Keratinocyte (primary cell): Measurements from ENCODE around the gene MAGI2. TPM values are rescaled to one million over a fixed set of nuclear protein-coding genes. Genes with fewer than 3 reads are reported as not detected.

Source experiments
- DNase-seq: peaks from one replicate; pipeline ENCODE4 v3.0.0-alpha.2; 2011; ENCODE audit warnings: low read depth, missing footprints, low spot score
- FAIRE-seq: peaks from 2 replicates; lab custom pipeline; 2011; peaks lifted over from hg19 to GRCh38; lab: Jason Lieb, UNC
- H2AFZ ChIP-seq: 2 replicates; pipeline ENCODE4 v1.6.0; 2012; ENCODE audit warnings: low read length, control low read depth, inconsistent platforms; ENCODE audit not compliant: control insufficient read depth
- H3K27ac ChIP-seq: 2 replicates; pipeline ENCODE4 v1.5.1; 2011; ENCODE audit warnings: low read length; ENCODE audit not compliant: control insufficient read depth, insufficient read depth
- H3K27me3 ChIP-seq: 3 replicates; pipeline ENCODE4 v1.6.0; 2011; ENCODE audit warnings: low read length; ENCODE audit not compliant: control insufficient read depth, insufficient read depth; ENCODE audit errors: extremely low read depth
- H3K36me3 ChIP-seq, 2 experiments: 2 replicates in 1 of 2; 3 replicates in 1 of 2; pipeline ENCODE4 v1.5.1; 2011; ENCODE audit warnings: low read length in 2 of 2, mild to moderate bottlenecking in 1 of 2; ENCODE audit not compliant: control insufficient read depth in 2 of 2, insufficient read depth in 2 of 2; ENCODE audit errors: extremely low read depth in 1 of 2
- H3K4me1 ChIP-seq: 3 replicates; pipeline ENCODE4 v1.5.1; 2011; ENCODE audit warnings: low read length; ENCODE audit not compliant: control insufficient read depth, insufficient read depth; ENCODE audit errors: extremely low read depth
- H3K4me2 ChIP-seq: 3 replicates; pipeline ENCODE4 v1.6.0; 2011; ENCODE audit warnings: low read depth, low read length; ENCODE audit not compliant: control insufficient read depth, insufficient read depth; ENCODE audit errors: extremely low read depth
- H3K4me3 ChIP-seq, 3 experiments: fragments of 200-600 bp in 1 of 3; sonication (generic) in 1 of 3; 2 replicates in 2 of 3; 3 replicates in 1 of 3; pipeline ENCODE4 v1.5.1; 2011 to 2016; ENCODE audit warnings: low read length in 3 of 3, mild to moderate bottlenecking in 3 of 3, control low read depth in 2 of 3, inconsistent platforms in 1 of 3, low read depth in 1 of 3, mixed read lengths in 1 of 3, mixed run types in 1 of 3, moderate library complexity in 1 of 3; ENCODE audit not compliant: control insufficient read depth in 2 of 3, insufficient read depth in 2 of 3; ENCODE audit errors: extremely low read depth in 1 of 3
- H3K79me2 ChIP-seq: 2 replicates; pipeline ENCODE4 v1.6.0; 2012; ENCODE audit warnings: low read length; ENCODE audit not compliant: control insufficient read depth, insufficient read depth
- H3K9ac ChIP-seq: 3 replicates; pipeline ENCODE4 v1.6.0; 2011; ENCODE audit warnings: low read length; ENCODE audit not compliant: control insufficient read depth, insufficient read depth; ENCODE audit errors: extremely low read depth
- H3K9me1 ChIP-seq: 3 replicates; pipeline ENCODE4 v1.6.0; 2011; ENCODE audit warnings: low read length; ENCODE audit not compliant: control insufficient read depth, insufficient read depth; ENCODE audit errors: extremely low read depth
- H3K9me3 ChIP-seq: 2 replicates; pipeline ENCODE4 v1.5.1; 2012; ENCODE audit warnings: low read depth, low read length; ENCODE audit not compliant: control insufficient read depth
- H4K20me1 ChIP-seq: 3 replicates; pipeline ENCODE4 v1.6.0; 2011; ENCODE audit warnings: low read length; ENCODE audit not compliant: control insufficient read depth, insufficient read depth; ENCODE audit errors: extremely low read depth
- CTCF ChIP-seq, 3 experiments: IDR thresholded peaks in 1 of 3; conservative IDR thresholded peaks in 1 of 3; optimal IDR thresholded peaks in 1 of 3; 2 replicates in 2 of 3; 3 replicates in 1 of 3; pipeline versions ENCODE3 to v1.5.1; 2011; ENCODE audit warnings: low read length in 3 of 3, mild to moderate bottlenecking in 3 of 3, moderate library complexity in 2 of 3, control low read depth in 1 of 3, inconsistent platforms in 1 of 3; ENCODE audit not compliant: insufficient read depth in 2 of 3; ENCODE audit errors: extremely low read depth in 1 of 3
- EZH2 ChIP-seq: IDR thresholded peaks from one replicate; pipeline ENCODE4 v1.6.1; 2012; ENCODE audit warnings: inconsistent platforms, mild to moderate bottlenecking, low read length, moderate library complexity
- dilution Hi-C: fragments of 300-500 bp; cut with MboI; formaldehyde crosslinking; loops from one replicate; pipeline ENCODE4 v1.7.0; 2020; ENCODE audit warnings: low sequenced_read_pairs; ENCODE audit not compliant: extremely low pct_ligation_motif_present
- polyA plus RNA-seq, 5 experiments: library from polyadenylated mRNA; depleted of rRNA in 3 of 5; stranded (reverse) in 3 of 5; stranded (forward) in 1 of 5; unstranded in 1 of 5; fragments of >200 nt; gene quantifications; 1 replicate in 1 of 5; 2 replicates in 3 of 5; 3 replicates in 1 of 5; pipeline versions ENCODE4 v1.2.1 to v1.2.3, GENCODE V29; 2011 to 2012; ENCODE audit warnings: missing spikeins in 2 of 5, low read depth in 1 of 5, low replicate concordance in 1 of 5

MAGI2 gene
- polyA plus RNA-seq, 1 donor (not counting 4 experiments of a cell fraction or from before 2014, with no cell fraction given), result 0.07 TPM

GRCh38 chr7:77979219-77979618, 1474.2 kb downstream of the MAGI2 start:
- Histone ChIP-seq H3K9me1 (no peaks in the 10 kb centered on the region), H3K4me2 (no peak overlapping the region), H2AFZ (no peak overlapping the region), H3K4me1 (no peaks in the 10 kb centered on the region), H3K36me3 (no peaks in the 10 kb centered on the region), H3K4me3 (no peak overlapping the region), H3K79me2 (no peaks in the 10 kb centered on the region), H3K27ac (no peak overlapping the region), H3K9ac (no peak overlapping the region), H4K20me1 (no peaks in the 10 kb centered on the region), H3K9me3 (no peaks in the 10 kb centered on the region), H3K27me3 (no peaks in the 10 kb centered on the region)
- FAIRE-seq (no peak), DNase-seq (no peak)
- TF ChIP-seq CTCF (optimal IDR thresholded peaks at IDR 0.05 in 1 of 3, IDR thresholded peaks at IDR 0.05 in 1 of 3, conservative IDR thresholded peaks at IDR 0.05 in 1 of 3; ENCODE audit: extremely low read depth in 1 of 3, insufficient read depth in 2 of 3, low read length in 3 of 3) (no peak), EZH2 (no peak)
- dilution Hi-C loops, result no loop called here

- Histone ChIP-seq H3K9me1 (no peaks in the 10 kb centered on the region), H3K27ac (no peak overlapping the region), H3K9me3 (no peaks in the 10 kb centered on the region), H2AFZ (no peak overlapping the region), H3K4me3 (no peak overlapping the region), H4K20me1 (no peaks in the 10 kb centered on the region), H3K4me1 (no peaks in the 10 kb centered on the region), H3K36me3 (no peaks in the 10 kb centered on the region), H3K4me2 (no peak overlapping the region), H3K9ac (no peak overlapping the region), H3K79me2 (no peaks in the 10 kb centered on the region), H3K27me3 (no peaks in the 10 kb centered on the region)
- no peak for TF ChIP-seq EZH2
- no peak for TF ChIP-seq CTCF (optimal IDR thresholded peaks at IDR 0.05 in 1 of 3, IDR thresholded peaks at IDR 0.05 in 1 of 3, conservative IDR thresholded peaks at IDR 0.05 in 1 of 3; ENCODE audit: extremely low read depth in 1 of 3, insufficient read depth in 2 of 3, low read length in 3 of 3)
- no peak for DNase-seq
- dilution Hi-C loops, result no loop called here
- no peak for FAIRE-seq
Measured at GRCh38 chr7:77975672-77976480, 1477.6 kb downstream of the MAGI2 start.
